ENCODE data around the gene NUDT17.
A peak's percentile ranks its signal among the peaks of the same experiment; 100 is the strongest.
"Not testable (repeated sequence)": the region's sequence is repeated elsewhere in the genome, so short reads cannot be mapped to it uniquely, and the experiment has no call there.

NUDT17 gene

DNA sequence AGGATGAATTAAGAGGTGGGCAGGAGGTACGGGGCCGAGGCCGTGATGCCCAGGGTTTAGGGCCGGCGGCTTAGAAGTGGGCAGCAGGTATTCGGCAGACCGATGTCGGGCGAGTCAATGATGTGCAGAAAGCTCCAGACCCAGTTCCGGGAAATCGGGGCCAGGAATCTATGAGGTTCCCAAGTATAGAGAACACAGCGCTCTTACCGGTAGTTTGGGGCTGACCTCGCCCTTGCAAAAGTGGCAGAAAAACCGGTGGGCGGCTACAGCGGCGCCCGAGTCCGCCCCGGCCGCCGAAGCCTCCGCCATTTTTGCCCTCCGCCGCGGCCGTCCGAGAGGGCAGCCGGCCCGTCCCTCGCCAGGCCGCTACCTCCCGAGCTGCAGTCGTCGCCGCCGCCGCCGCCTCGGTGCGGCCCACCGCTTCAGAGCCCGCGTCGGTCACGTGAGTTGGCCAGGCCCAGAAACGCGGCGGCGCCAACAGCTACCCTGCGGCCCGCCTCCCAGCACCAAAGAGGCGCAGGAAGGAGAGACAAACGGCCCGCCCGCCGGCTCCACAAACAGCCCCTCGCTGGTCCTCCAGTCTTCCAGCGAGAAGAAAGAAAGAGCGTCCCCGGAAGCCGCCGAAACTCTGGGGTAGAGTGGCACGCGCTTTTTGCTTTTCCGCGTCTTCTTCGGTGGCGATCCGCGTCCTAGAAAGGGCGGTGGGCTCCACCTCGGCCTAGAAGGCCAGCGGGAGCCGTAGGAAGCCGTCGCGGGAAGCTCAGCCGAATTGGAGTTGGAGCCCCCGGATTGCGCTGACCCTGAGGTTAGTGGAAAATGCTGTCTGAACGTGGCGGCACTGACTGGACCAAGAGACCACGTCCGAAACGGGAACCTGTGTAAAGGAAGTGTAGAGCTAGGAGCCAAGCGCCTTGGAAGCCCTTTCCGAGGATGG lies 21.6 kb upstream of the NUDT17 start, which contains the start of the genes POLR3C and RNF115:
Gene POLR3C (plus strand): TSS at position 636 of the 934 bp plus-strand sequence. CDS start 1,577 bp downstream, outside the sequence.
Gene RNF115 (minus strand): TSS at position 531 of the 934 bp plus-strand sequence. CDS start 222 bp downstream, at position 309.
- DNase-seq (ENCODE audit: insufficient read length) (peak; percentile 86), FAIRE-seq (no peak)

GRCh38 chr1:145824499-145824842 lies 21.0 kb upstream of the NUDT17 start:
- no peak for TF ChIP-seq POLR2A (IDR thresholded peaks at IDR 0.05; ENCODE audit: low read depth, low read length)
- TF ChIP-seq POLR2AphosphoS5 (IDR thresholded peaks at IDR 0.05; ENCODE audit: low read depth, low read length): no peak
- no peak for TF ChIP-seq TAF1 (IDR thresholded peaks at IDR 0.05; ENCODE audit: borderline replicate concordance, low read depth, low read length)
- no peak for DNase-seq (ENCODE audit: insufficient read length)
- no peak for FAIRE-seq

More for the DNA sequence above, 21.6 kb upstream of the NUDT17 start, which contains the start of the genes POLR3C and RNF115:
- peak; percentile 90; the same call in 1 of the 2 replicates for TF ChIP-seq POLR2A (IDR thresholded peaks at IDR 0.05; ENCODE audit: low read depth, low read length)
- peak; percentile 80 for TF ChIP-seq POLR2AphosphoS5 (IDR thresholded peaks at IDR 0.05; ENCODE audit: low read depth, low read length)
- peak; percentile 81; the same call in 1 of the 2 replicates for TF ChIP-seq TAF1 (IDR thresholded peaks at IDR 0.05; ENCODE audit: borderline replicate concordance, low read depth, low read length)

DNA sequence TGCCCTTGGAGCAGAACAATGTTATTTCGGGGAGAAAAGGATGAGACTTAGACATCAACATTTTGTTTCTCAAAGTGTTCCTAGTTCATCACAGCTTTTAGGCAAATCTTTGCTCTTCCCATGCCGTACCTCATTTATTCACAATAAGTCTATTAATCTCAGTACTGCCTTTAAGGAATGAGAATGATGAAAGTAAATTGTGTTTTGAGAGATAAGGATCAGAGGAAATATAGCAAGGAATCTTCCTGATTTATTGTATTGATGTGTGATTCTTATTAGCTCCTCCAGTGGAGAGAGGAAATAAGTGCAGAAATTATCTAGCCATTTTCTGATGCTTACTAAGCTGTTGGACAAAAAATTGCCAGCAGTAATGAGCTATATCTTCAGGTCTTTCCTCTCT lies 19.4 kb upstream of the NUDT17 start:
- no peak for TF ChIP-seq TAF1 (IDR thresholded peaks at IDR 0.05; ENCODE audit: borderline replicate concordance, low read depth, low read length)
- no peak for TF ChIP-seq POLR2A (IDR thresholded peaks at IDR 0.05; ENCODE audit: low read depth, low read length)
- no peak for TF ChIP-seq POLR2AphosphoS5 (IDR thresholded peaks at IDR 0.05; ENCODE audit: low read depth, low read length)
- FAIRE-seq: no peak
- DNase-seq (ENCODE audit: insufficient read length): no peak

GRCh38 chr1:145827966-145828365 lies 17.5 kb upstream of the NUDT17 start:
- FAIRE-seq (no peak), DNase-seq (ENCODE audit: insufficient read length) (no peak)
- no peak for TF ChIP-seq POLR2A (IDR thresholded peaks at IDR 0.05; ENCODE audit: low read depth, low read length)
- TF ChIP-seq POLR2AphosphoS5 (IDR thresholded peaks at IDR 0.05; ENCODE audit: low read depth, low read length): no peak
- TF ChIP-seq TAF1 (IDR thresholded peaks at IDR 0.05; ENCODE audit: borderline replicate concordance, low read depth, low read length): no peak

GRCh38 chr1:145828367-145829026 lies 16.9 kb upstream of the NUDT17 start:
- no peak for TF ChIP-seq TAF1 (IDR thresholded peaks at IDR 0.05; ENCODE audit: borderline replicate concordance, low read depth, low read length)
- no peak for TF ChIP-seq POLR2AphosphoS5 (IDR thresholded peaks at IDR 0.05; ENCODE audit: low read depth, low read length)
- TF ChIP-seq POLR2A (IDR thresholded peaks at IDR 0.05; ENCODE audit: low read depth, low read length): no peak
- no peak for FAIRE-seq
- DNase-seq (ENCODE audit: insufficient read length): no peak

GRCh38 chr1:145830810-145831209 lies 14.6 kb upstream of the NUDT17 start:
- FAIRE-seq; DNase-seq (ENCODE audit: insufficient read length): not testable (repeated sequence)

- DNase-seq (ENCODE audit: insufficient read length) (no peak), FAIRE-seq (no peak)
- no peak for TF ChIP-seq POLR2A (IDR thresholded peaks at IDR 0.05; ENCODE audit: low read depth, low read length)
- TF ChIP-seq TAF1 (IDR thresholded peaks at IDR 0.05; ENCODE audit: borderline replicate concordance, low read depth, low read length): no peak
- no peak for TF ChIP-seq POLR2AphosphoS5 (IDR thresholded peaks at IDR 0.05; ENCODE audit: low read depth, low read length)
Observed at GRCh38 chr1:145837656-145838055, 7.8 kb upstream of the NUDT17 start.

DNA sequence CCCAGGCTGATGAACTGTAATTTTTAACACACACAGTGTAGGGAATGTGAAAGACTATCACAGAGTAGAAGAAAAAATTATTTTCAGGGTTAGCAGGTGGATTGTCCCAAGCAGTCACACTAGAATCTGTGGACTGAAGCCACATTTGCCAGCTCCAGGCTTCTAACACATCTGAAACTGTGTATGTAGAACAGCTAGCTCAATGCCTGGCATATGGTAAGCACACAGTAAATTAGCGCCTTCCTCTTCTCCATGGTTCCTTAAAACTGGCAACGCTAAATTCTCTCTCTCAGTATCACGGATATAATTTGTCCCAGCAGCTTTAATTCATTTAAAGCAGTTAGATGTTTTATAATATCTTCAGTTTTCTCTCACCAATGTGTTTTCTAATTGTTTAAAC lies 2.4 kb upstream of the NUDT17 start:
- no peak for TF ChIP-seq POLR2AphosphoS5 (IDR thresholded peaks at IDR 0.05; ENCODE audit: low read depth, low read length)
- FAIRE-seq: no peak
- no peak for DNase-seq (ENCODE audit: insufficient read length)

DNA sequence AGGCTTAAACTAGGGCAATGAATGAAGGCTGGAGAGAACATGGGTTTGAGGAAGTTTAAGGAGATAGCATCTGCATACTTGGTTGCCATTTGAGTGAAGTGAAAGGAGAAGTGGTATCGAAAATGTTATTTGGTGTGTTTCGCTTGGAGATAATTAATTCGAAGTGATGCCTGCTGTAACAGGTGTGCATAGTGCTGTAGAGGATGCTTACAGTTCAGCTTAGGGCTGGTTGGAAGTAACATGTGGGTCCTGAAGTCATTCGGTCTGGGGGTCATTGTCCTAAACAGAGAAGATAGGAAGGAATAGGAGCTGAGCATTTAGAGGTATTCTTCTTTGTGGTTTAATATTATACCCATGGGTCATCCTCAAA lies 301 bp upstream of the NUDT17 start:
- FAIRE-seq (peak; percentile 90), DNase-seq (ENCODE audit: insufficient read length) (peak; percentile 46)
- TF ChIP-seq POLR2AphosphoS5 (IDR thresholded peaks at IDR 0.05; ENCODE audit: low read depth, low read length) (no peak; the same call in 1 of the 2 replicates), TAF1 (IDR thresholded peaks at IDR 0.05; ENCODE audit: borderline replicate concordance, low read depth, low read length) (no peak), POLR2A (IDR thresholded peaks at IDR 0.05; ENCODE audit: low read depth, low read length) (no peak)

DNA sequence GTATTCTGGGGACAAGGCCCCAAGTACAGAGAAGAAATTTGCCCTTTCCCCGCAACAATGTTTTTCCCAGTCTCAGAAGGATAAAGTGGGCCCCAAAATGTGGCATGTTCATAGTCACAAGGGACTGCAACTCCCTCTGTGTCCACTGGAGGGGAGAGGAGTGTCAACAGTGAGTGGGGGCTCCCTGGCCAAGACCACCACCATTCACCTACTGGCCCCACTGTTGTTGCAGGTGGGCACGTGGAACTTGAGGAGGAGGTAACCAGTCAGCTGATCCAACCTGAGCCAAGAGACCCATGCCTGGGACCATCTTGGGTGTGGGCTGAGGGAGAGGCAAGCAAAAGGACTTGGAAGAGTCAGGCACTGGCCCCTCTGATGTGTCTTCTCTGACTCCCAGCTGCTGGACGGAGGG lies 777 bp downstream of the NUDT17 start:
- FAIRE-seq (peak; percentile 79), DNase-seq (ENCODE audit: insufficient read length) (peak; percentile 62)
- no peak for TF ChIP-seq TAF1 (IDR thresholded peaks at IDR 0.05; ENCODE audit: borderline replicate concordance, low read depth, low read length)
- no peak for TF ChIP-seq POLR2A (IDR thresholded peaks at IDR 0.05; ENCODE audit: low read depth, low read length)
- TF ChIP-seq POLR2AphosphoS5 (IDR thresholded peaks at IDR 0.05; ENCODE audit: low read depth, low read length): no peak

- no peak for FAIRE-seq
- no peak for DNase-seq (ENCODE audit: insufficient read length)
- TF ChIP-seq POLR2A (IDR thresholded peaks at IDR 0.05; ENCODE audit: low read depth, low read length) (no peak), TAF1 (IDR thresholded peaks at IDR 0.05; ENCODE audit: borderline replicate concordance, low read depth, low read length) (no peak), POLR2AphosphoS5 (IDR thresholded peaks at IDR 0.05; ENCODE audit: low read depth, low read length) (no peak)
Observed at GRCh38 chr1:145847827-145848226, 2.4 kb downstream of the NUDT17 start.

Data from GM12892 (cell line).